HCT116 (cell line): Measurements from ENCODE around the gene GFM1. TPM values are rescaled to one million over a fixed set of nuclear protein-coding genes. Genes with fewer than 3 reads are reported as not detected.

Experiments
- ATAC-seq: fragments of 200-7000 bp; cut with Tn5 transposase; 2 replicates; pipeline ENCODE4 v1.9.1; 2020; ENCODE audit warnings: mild to moderate bottlenecking, moderate library complexity
- BruUV-seq: library from RNA; stranded (reverse); fragments of 400-500 nt; replicated peaks from 2 replicates; lab custom pipeline; 2021; lab: Mats Ljungman, UMichigan
- CTCF ChIA-PET: fragments of 300-600 bp; sonication (Branson Sonifier 250); formaldehyde crosslinking; loops from one replicate; lab custom pipeline; 2021; ENCODE audit warnings: antibody characterized with exemption; lab: Charles Lee
- POLR2A ChIA-PET: fragments of 300-600, 350-600 bp; sonication (Branson Sonifier 250); formaldehyde crosslinking; loops from one replicate; lab custom pipeline; 2021; ENCODE audit warnings: antibody characterized with exemption; lab: Charles Lee
- RAD21 ChIA-PET, 2 experiments: fragments of 300-600 bp; sonication (Branson Sonifier 250); formaldehyde crosslinking; loops; one replicate each; lab custom pipeline; 2023; ENCODE audit warnings: low total read pairs in 2 of 2; ENCODE audit not compliant: uncharacterized antibody in 2 of 2, unreplicated experiment in 2 of 2, low non-redundant PET in 1 of 2; lab: Charles Lee
- DNase-seq: peaks from one replicate; pipeline ENCODE4 v3.0.0-alpha.2; 2010; ENCODE audit warnings: low read depth, low spot score
- H2AFZ ChIP-seq: fragments of 200-600 bp; shearing (Covaris generic), sonication (generic); 2 replicates; pipeline ENCODE4 v1.6.1; 2017; ENCODE audit warnings: low read depth, mixed run types, mixed read lengths, antibody characterized with exemption, low read length; ENCODE audit not compliant: poor library complexity, severe bottlenecking
- H3K27ac ChIP-seq: 2 replicates; pipeline ENCODE4 v1.5.1; 2012; ENCODE audit warnings: low read depth, low read length
- H3K27me3 ChIP-seq: fragments of 200-600 bp; sonication (generic); 2 replicates; pipeline ENCODE4 v1.6.1; 2016; ENCODE audit warnings: mixed run types, low read length, mixed read lengths; ENCODE audit not compliant: insufficient read depth
- H3K36me3 ChIP-seq, 2 experiments: fragments of 200-500 bp in 1 of 2; fragments of 200-600 bp in 1 of 2; sonication (Bioruptor generic) in 1 of 2; sonication (generic) in 1 of 2; 2 replicates each; pipeline versions ENCODE4 v1.5.1 to v1.6.1; 2014 to 2016; ENCODE audit warnings: low read length in 2 of 2, inconsistent platforms in 1 of 2, mixed read lengths in 1 of 2, mixed run types in 1 of 2; ENCODE audit not compliant: insufficient read depth in 2 of 2, control insufficient read depth in 1 of 2
- H3K4me1 ChIP-seq, 2 experiments: fragments of 200-600 bp in 1 of 2; sonication (generic) in 1 of 2; 2 replicates each; pipeline versions ENCODE4 v1.5.1 to v1.6.1; 2012 to 2017; ENCODE audit warnings: low read length in 2 of 2, inconsistent platforms in 1 of 2, mild to moderate bottlenecking in 1 of 2, mixed read lengths in 1 of 2, mixed run types in 1 of 2, moderate library complexity in 1 of 2; ENCODE audit not compliant: insufficient read depth in 2 of 2, control insufficient read depth in 1 of 2
- H3K4me2 ChIP-seq: fragments of 200-600 bp; sonication (generic); 2 replicates; pipeline ENCODE4 v1.6.1; 2017; ENCODE audit warnings: mixed run types, low read length, mixed read lengths
- H3K4me3 ChIP-seq, 2 experiments: fragments of 200-600 bp in 1 of 2; sonication (generic) in 1 of 2; replicated peaks in 1 of 2; 2 replicates each; pipeline ENCODE4 v1.5.1; 2011 to 2016; ENCODE audit warnings: low read length in 2 of 2, control low read depth in 1 of 2, low read depth in 1 of 2, mild to moderate bottlenecking in 1 of 2, mixed read lengths in 1 of 2, mixed run types in 1 of 2
- H3K79me2 ChIP-seq: fragments of 200-600 bp; sonication (generic); 2 replicates; pipeline ENCODE4 v1.6.1; 2017; ENCODE audit warnings: mild to moderate bottlenecking, mixed run types, low read length, moderate library complexity, mixed read lengths; ENCODE audit not compliant: insufficient read depth
- H3K9ac ChIP-seq: fragments of 200-600 bp; sonication (generic); 2 replicates; pipeline ENCODE4 v1.6.1; 2016; ENCODE audit warnings: low read length, mixed read lengths
- H3K9me2 ChIP-seq: fragments of 200-600 bp; sonication (generic), shearing (Covaris generic); 2 replicates; pipeline ENCODE4 v1.6.1; 2017; ENCODE audit warnings: mixed run types, mild to moderate bottlenecking, moderate library complexity; ENCODE audit not compliant: insufficient read depth
- H3K9me3 ChIP-seq, 2 experiments: fragments of 200-500 bp in 1 of 2; fragments of 200-600 bp in 1 of 2; sonication (Bioruptor generic) in 1 of 2; sonication (generic) in 1 of 2; 2 replicates each; pipeline ENCODE4 v1.6.1; 2014 to 2017; ENCODE audit warnings: low read length in 2 of 2, mixed read lengths in 2 of 2, inconsistent platforms in 1 of 2, low read depth in 1 of 2, mild to moderate bottlenecking in 1 of 2, mixed run types in 1 of 2, moderate library complexity in 1 of 2; ENCODE audit not compliant: control insufficient read depth in 1 of 2, insufficient read depth in 1 of 2
- H4K20me1 ChIP-seq: fragments of 200-600 bp; sonication (generic), shearing (Covaris generic); 2 replicates; pipeline ENCODE4 v1.6.1; 2017; ENCODE audit warnings: mixed run types, mild to moderate bottlenecking, moderate library complexity; ENCODE audit not compliant: insufficient read depth
- CBX3 ChIP-seq: IDR thresholded peaks from 2 replicates; pipeline ENCODE4 v1.6.1; 2012; ENCODE audit warnings: low read depth
- CEBPB ChIP-seq: IDR thresholded peaks from 2 replicates; pipeline ENCODE4 v1.6.1; 2012; ENCODE audit warnings: low read depth
- EGR1 ChIP-seq: IDR thresholded peaks from 2 replicates; pipeline ENCODE4 v1.6.1; 2012; ENCODE audit warnings: low read depth
- ELF1 ChIP-seq: IDR thresholded peaks from 2 replicates; pipeline ENCODE4 v1.6.1; 2012; ENCODE audit warnings: low read depth, borderline replicate concordance
- EZH2phosphoT487 ChIP-seq: fragments of 200-600 bp; IDR thresholded peaks from 2 replicates; pipeline ENCODE4 v1.6.1; 2018; ENCODE audit warnings: antibody characterized with exemption, borderline replicate concordance
- JUND ChIP-seq: IDR thresholded peaks from 2 replicates; pipeline ENCODE4 v1.6.1; 2012
- POLR2AphosphoS5 ChIP-seq: IDR thresholded peaks from 2 replicates; pipeline ENCODE4 v1.6.1; 2011; ENCODE audit warnings: mild to moderate bottlenecking, low read depth, low read length, moderate library complexity
- RAD21 ChIP-seq: IDR thresholded peaks from 2 replicates; pipeline ENCODE4 v1.6.1; 2012; ENCODE audit warnings: low read depth, mild to moderate bottlenecking
- SIN3A ChIP-seq: IDR thresholded peaks from 2 replicates; pipeline ENCODE4 v1.6.1; 2012; ENCODE audit warnings: low read depth
- SP1 ChIP-seq: IDR thresholded peaks from 2 replicates; pipeline ENCODE4 v1.6.1; 2012; ENCODE audit warnings: low read depth
- SRF ChIP-seq: IDR thresholded peaks from 2 replicates; pipeline ENCODE4 v1.6.1; 2012; ENCODE audit warnings: low read depth
- TCF7L2 ChIP-seq: IDR thresholded peaks from 2 replicates; pipeline ENCODE4 v1.7.0; 2011; ENCODE audit warnings: borderline replicate concordance, inconsistent platforms; ENCODE audit not compliant: insufficient read depth, insufficient read length; ENCODE audit errors: extremely low read depth
- YY1 ChIP-seq: IDR thresholded peaks from 2 replicates; pipeline ENCODE4 v1.6.1; 2011; ENCODE audit warnings: low read length, low read depth, moderate library complexity, mild to moderate bottlenecking; ENCODE audit not compliant: insufficient replicate concordance; ENCODE audit errors: extremely low read depth
- ZFX ChIP-seq: fragments of 450-650 bp; IDR thresholded peaks from 2 replicates; pipeline ENCODE4 v1.6.1; 2017
- intact Hi-C: fragments of 100-400 bp; cut with micrococcal nuclease; formaldehyde crosslinking; loops from 2 replicates; pipeline ENCODE4 v1.10.0; 2022
- total RNA-seq: library from RNA; stranded (reverse); gene quantifications from one replicate; pipeline ENCODE4 v1.2.1, GENCODE V29; 2021; ENCODE audit not compliant: unreplicated experiment
- TF ChIP-seq, protein P1 (sequence below), 3 experiments: fragments of 200-600 bp in 1 of 3; sonication (generic) in 1 of 3; IDR thresholded peaks in 2 of 3; conservative IDR thresholded peaks in 1 of 3; 2 replicates each; pipeline ENCODE4 v1.5.1; 2012 to 2017; ENCODE audit warnings: low read depth in 2 of 3, low read length in 2 of 3, antibody characterized with exemption in 1 of 3, borderline replicate concordance in 1 of 3, control low read depth in 1 of 3, mild to moderate bottlenecking in 1 of 3, mixed read lengths in 1 of 3, mixed run types in 1 of 3, moderate library complexity in 1 of 3; ENCODE audit not compliant: insufficient read depth in 1 of 3
- TF ChIP-seq, protein P2 (sequence below): IDR thresholded peaks from 2 replicates; pipeline ENCODE4 v1.6.1; 2012
- TF ChIP-seq, protein P3 (sequence below): IDR thresholded peaks from 2 replicates; pipeline ENCODE4 v1.6.1; 2011; ENCODE audit warnings: mild to moderate bottlenecking, low read length, moderate library complexity; ENCODE audit not compliant: insufficient replicate concordance; ENCODE audit errors: extremely low read depth

Gene GFM1
- total RNA-seq, 1 experiment from 2014 or later = 38.7 TPM

DNA sequence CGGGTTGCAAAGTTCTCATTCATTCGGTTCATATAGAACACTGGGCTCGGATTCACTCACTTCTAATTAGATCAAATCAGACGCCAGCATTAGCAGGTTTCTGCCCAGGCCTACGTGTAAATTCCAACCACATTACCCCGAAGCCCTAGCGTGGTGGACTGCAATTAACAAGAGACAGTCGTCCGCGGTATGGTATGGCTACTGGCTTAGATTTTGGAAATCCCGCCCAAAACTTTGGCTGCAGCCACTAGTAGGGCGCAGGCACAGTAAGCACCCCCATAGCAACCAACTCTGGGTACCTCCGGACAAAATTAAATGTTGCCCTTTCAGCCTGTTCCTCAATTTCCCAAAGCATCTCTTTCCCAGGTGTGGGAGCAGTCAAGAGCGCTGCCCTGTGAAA lies 87.2 kb downstream of the GFM1 start:
- H4K20me1 ChIP-seq = no peaks in the 10 kb centered on the region; the same call in 1 of the 2 replicates
- no peak overlapping the region for H3K4me3 ChIP-seq
- H3K36me3 ChIP-seq = no peaks in the 10 kb centered on the region
- no peaks in the 10 kb centered on the region for H3K27me3 ChIP-seq
- POLR2A ChIA-PET = no interaction called here
- peaks cover 0 to 5% of the 10 kb centered on the region in 2 experiments; a peak in 1 of 4 replicates for H3K4me1 ChIP-seq
- no peak overlapping the region for H3K9ac ChIP-seq
- BruUV-seq = no TSS peak
- DNase-seq = no peak
- no peaks in the 10 kb centered on the region for H3K79me2 ChIP-seq
- H3K9me2 ChIP-seq = no peaks in the 10 kb centered on the region
- CTCF ChIA-PET = no interaction called here
- intact Hi-C loops = no loop called here
- no peak overlapping the region for H2AFZ ChIP-seq
- RAD21 ChIA-PET = no interaction called here
- no peak overlapping the region for H3K27ac ChIP-seq
- H3K4me2 ChIP-seq = no peak overlapping the region
- peaks cover 3 to 7% of the 10 kb centered on the region in 2 experiments; a peak in 1 of 4 replicates for H3K9me3 ChIP-seq
- no peak for ATAC-seq
- TF ChIP-seq TCF7L2 (no peak), ELF1 (no peak), RAD21 (no peak), YY1 (no peak), ZFX (no peak), SRF (no peak), POLR2AphosphoS5 (no peak), CBX3 (no peak), SIN3A (no peak)

DNA sequence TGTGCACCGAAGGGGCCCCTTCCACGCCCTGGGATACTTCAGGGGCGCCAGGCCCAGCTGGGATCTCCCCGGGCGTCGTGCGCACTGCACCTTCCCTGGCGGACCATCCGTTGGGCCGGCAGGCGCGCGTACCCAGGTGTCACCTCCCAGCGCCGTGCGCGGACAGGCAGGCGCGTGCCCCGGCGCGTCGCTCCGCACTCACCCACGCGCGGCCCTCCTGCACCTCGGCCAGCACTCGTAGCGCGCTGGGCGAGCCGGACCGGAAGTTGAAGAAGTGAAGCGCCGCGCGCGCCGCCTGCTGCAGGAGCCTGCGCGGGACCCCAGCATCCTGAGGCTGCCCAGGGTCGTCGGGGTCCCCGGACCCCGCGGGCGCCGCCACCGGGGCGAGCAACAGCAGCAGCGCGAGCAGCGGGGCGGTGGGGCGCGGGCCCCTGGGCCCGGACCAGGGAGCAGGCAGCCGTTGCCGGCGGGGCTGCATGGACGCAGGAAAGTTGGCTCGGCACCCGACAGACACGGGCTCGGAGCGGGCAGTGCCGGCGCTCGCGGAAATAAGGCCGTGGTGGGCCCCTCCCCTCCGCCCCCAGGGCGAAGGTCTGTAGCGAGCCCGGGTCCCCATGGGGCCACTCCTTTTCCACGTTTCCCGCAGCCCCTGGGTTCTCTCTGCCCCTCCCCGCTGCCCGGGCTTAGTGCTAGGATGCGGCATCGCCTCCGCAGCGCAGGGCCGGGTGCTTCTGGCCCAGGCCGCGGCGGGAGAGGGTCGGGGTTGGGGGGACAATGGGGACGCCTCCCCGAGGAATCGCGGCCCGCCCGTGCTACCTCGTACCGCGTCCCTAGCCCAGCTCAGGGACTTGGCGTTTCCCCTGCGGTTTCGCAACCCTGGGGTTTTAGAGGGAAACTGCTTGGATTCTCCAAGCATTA lies 87.9 kb downstream of the GFM1 start, which contains the start of gene RARRES1:
Gene RARRES1, minus strand, starts transcription at position 520 of the 918 bp plus-strand sequence. Its CDS starts 42 bp downstream, at position 478.
- no peak within 1 kb of the TSS for H2AFZ ChIP-seq
- no peaks in the 10 kb centered on the region for H3K36me3 ChIP-seq
- no peaks in the 10 kb centered on the region for H3K79me2 ChIP-seq
- H3K27ac ChIP-seq = no peak within 1 kb of the TSS
- intact Hi-C loops = no loop called here
- H3K4me1 ChIP-seq = peaks cover 0 to 5% of the 10 kb centered on the region in 2 experiments; a peak in 1 of 4 replicates
- no peak within 1 kb of the TSS for H3K9ac ChIP-seq
- ATAC-seq (no peak), DNase-seq (no peak)
- peaks cover 3 to 7% of the 10 kb centered on the region in 2 experiments; a peak in 1 of 4 replicates for H3K9me3 ChIP-seq
- no peak within 1 kb of the TSS for H3K4me2 ChIP-seq
- H3K27me3 ChIP-seq = no peaks in the 10 kb centered on the region
- ChIA-PET RAD21 (no interaction called here), CTCF (no interaction called here), POLR2A (no interaction called here)
- no peaks in the 10 kb centered on the region; the same call in 1 of the 2 replicates for H4K20me1 ChIP-seq
- BruUV-seq = no TSS peak
- H3K4me3 ChIP-seq = no peak within 1 kb of the TSS
- no peaks in the 10 kb centered on the region for H3K9me2 ChIP-seq
- TF ChIP-seq ELF1 (no peak), SRF (no peak), SP1 (no peak), CEBPB (no peak), EZH2phosphoT487 (no peak), JUND (no peak), EGR1 (no peak)
- TF ChIP-seq, protein P1, sequence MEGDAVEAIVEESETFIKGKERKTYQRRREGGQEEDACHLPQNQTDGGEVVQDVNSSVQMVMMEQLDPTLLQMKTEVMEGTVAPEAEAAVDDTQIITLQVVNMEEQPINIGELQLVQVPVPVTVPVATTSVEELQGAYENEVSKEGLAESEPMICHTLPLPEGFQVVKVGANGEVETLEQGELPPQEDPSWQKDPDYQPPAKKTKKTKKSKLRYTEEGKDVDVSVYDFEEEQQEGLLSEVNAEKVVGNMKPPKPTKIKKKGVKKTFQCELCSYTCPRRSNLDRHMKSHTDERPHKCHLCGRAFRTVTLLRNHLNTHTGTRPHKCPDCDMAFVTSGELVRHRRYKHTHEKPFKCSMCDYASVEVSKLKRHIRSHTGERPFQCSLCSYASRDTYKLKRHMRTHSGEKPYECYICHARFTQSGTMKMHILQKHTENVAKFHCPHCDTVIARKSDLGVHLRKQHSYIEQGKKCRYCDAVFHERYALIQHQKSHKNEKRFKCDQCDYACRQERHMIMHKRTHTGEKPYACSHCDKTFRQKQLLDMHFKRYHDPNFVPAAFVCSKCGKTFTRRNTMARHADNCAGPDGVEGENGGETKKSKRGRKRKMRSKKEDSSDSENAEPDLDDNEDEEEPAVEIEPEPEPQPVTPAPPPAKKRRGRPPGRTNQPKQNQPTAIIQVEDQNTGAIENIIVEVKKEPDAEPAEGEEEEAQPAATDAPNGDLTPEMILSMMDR (IDR thresholded peaks at IDR 0.05 in 2 of 3, conservative IDR thresholded peaks at IDR 0.05 in 1 of 3; ENCODE audit: borderline replicate concordance in 1 of 3, insufficient read depth in 1 of 3, low read depth in 2 of 3, low read length in 2 of 3) = no peak
- TF ChIP-seq, protein P2, sequence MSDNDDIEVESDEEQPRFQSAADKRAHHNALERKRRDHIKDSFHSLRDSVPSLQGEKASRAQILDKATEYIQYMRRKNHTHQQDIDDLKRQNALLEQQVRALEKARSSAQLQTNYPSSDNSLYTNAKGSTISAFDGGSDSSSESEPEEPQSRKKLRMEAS = no peak
- TF ChIP-seq, protein P3, sequence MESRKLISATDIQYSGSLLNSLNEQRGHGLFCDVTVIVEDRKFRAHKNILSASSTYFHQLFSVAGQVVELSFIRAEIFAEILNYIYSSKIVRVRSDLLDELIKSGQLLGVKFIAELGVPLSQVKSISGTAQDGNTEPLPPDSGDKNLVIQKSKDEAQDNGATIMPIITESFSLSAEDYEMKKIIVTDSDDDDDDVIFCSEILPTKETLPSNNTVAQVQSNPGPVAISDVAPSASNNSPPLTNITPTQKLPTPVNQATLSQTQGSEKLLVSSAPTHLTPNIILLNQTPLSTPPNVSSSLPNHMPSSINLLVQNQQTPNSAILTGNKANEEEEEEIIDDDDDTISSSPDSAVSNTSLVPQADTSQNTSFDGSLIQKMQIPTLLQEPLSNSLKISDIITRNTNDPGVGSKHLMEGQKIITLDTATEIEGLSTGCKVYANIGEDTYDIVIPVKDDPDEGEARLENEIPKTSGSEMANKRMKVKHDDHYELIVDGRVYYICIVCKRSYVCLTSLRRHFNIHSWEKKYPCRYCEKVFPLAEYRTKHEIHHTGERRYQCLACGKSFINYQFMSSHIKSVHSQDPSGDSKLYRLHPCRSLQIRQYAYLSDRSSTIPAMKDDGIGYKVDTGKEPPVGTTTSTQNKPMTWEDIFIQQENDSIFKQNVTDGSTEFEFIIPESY = no peak
